GM12874 (cell line): ENCODE data around the gene HOXD8.

Source experiments
- CTCF ChIP-seq: IDR thresholded peaks from 2 replicates; pipeline ENCODE4 v1.5.1; 2011; ENCODE audit warnings: low read depth, mild to moderate bottlenecking, control low read depth, low read length, moderate library complexity; ENCODE audit not compliant: insufficient read depth

Gene HOXD8

GRCh38 chr2:176088048-176088936 is 41.2 kb upstream of the HOXD8 start:
- TF ChIP-seq CTCF, result peak; percentile 79

DNA sequence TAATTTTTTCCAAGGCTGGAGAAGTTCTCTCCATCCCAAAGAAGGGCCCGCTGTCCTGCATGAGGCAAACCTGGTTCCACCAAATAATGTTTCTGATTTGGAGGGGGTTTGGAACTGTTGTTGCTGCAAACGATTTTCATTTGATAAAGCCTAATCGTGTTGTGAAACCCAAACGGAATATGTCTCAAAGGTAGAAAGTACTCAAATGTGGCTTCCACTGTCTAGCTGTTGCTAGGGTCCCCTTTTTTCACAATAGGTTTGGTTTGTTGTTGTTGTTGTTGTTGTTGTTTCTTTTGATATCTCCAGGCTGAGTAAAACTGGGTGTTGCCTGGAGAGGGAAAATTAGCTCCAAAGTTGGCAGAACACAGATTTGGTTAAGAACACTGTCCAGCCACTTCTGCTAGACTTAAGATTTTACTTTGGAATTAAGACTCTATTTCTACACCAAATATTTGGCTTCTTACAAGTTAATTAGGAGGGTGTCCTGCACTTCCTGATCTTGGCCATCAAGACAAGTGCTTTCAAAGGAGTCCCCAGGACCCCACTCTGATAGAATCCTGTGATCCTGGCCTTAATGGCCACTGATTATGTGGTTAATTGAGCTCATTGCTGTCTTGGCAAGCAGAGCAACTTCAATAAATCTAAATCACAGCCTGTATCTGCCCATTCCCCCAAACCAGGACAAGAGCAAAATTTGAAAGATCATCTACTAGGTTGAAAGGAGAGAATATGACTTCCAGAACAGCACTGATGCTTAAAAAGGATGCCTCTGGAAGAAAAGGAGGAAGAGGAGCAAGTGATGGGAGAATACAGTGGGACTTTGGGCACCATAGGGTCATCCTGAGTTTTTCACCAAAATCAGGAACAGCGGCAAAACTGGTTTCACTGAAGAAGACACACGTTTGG is 40.3 kb upstream of the HOXD8 start:
- no peak for TF ChIP-seq CTCF

DNA sequence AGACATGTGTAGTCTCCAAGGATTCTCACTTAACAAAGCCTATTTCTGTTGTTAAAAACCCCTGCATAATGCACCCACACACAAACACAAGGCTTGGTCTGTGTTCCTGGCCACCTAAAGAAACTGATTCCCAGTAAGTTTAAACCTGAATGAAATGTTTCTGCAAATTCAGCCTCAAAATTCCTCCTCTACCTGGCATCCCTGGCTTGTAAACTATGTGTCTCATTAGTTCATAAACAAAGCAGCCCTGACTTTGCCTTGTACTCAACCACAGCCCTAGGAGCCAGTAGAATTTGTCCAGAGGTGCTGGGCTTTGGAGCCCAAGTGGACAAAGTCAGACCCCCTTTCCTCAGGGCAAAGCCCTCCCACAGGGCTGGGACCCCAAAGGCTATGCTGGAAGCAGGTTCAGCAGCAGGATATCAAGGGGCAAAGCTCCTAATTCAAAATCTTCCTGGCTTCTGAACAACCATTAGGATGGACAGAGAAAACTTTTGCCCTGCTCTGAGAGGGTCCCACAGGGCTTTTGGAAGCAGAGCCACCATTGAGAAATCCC is 39.6 kb upstream of the HOXD8 start:
- no peak for TF ChIP-seq CTCF

DNA sequence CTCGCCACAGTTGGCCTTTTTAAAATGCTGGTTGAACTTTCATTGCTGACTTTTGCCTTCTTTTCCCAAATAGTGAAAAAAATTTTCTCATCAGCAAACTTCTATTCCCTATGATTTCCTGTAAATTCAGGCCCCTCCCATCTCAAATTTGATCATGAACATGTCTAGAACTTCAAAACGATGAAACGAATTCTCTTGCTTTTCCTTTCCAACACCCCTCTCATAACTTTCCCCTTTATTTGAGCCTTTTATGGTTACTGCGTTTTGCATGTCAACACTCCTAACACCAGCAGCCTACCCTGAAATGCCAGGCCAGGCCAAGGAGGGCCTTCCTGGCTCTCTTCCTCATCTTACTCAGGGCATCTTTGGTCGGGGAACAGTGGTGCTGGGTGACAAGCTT is 38.6 kb upstream of the HOXD8 start:
- no peak for TF ChIP-seq CTCF

- TF ChIP-seq CTCF, result no peak
Measured at GRCh38 chr2:176091329-176092258, 37.9 kb upstream of the HOXD8 start.

DNA sequence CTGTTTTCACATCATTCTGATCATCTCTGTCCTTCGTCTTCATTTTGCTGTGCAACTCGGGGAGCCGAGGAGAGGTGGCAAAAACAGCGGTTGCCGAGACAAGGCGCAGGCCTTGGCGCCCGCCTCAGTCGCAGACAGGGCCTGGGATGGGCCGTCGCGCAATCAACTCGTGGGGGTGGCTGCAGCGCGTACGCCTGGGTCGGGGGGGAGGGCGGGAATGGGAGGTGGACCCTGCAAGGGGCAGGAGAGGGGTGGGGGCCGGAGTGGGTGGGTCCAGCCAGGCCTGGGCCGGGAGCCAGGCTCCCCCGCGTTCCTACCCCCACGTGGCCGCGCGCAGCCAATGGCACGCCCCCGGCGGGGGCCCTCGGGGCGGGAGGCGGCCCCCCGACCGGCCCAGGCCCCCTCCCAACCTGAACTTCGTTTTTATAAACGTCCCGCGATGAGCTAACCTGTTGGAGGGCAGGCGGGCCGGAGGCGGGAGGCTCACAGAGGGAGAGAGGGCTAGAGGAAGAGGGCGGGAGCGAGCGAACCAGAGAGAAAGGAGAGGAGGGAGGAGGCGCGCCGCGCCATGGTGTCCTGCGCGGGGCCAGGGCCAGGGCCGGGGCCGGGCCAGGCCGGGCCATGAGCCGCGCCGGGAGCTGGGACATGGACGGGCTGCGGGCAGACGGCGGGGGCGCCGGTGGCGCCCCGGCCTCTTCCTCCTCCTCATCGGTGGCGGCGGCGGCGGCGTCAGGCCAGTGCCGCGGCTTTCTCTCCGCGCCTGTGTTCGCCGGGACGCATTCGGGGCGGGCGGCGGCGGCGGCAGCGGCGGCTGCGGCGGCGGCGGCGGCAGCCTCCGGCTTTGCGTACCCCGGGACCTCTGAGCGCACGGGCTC is 37.0 kb upstream of the HOXD8 start, which contains the start of gene HOXD13:
HOXD13 (plus strand) TSS at position 452 of the 875 bp plus-strand sequence; CDS start at position 622, 170 bp downstream.
- TF ChIP-seq CTCF, result no peak
